NCI-H226 (cell line): ENCODE data around the gene TMEM35B.
"Not testable (repeated sequence)": the region's sequence is repeated elsewhere in the genome, so short reads cannot be mapped to it uniquely, and the experiment has no call there.

Experiments
- DNase-seq: peaks from one replicate; pipeline ENCODE4 v3.0.0-alpha.2; 2015

Gene TMEM35B

DNA sequence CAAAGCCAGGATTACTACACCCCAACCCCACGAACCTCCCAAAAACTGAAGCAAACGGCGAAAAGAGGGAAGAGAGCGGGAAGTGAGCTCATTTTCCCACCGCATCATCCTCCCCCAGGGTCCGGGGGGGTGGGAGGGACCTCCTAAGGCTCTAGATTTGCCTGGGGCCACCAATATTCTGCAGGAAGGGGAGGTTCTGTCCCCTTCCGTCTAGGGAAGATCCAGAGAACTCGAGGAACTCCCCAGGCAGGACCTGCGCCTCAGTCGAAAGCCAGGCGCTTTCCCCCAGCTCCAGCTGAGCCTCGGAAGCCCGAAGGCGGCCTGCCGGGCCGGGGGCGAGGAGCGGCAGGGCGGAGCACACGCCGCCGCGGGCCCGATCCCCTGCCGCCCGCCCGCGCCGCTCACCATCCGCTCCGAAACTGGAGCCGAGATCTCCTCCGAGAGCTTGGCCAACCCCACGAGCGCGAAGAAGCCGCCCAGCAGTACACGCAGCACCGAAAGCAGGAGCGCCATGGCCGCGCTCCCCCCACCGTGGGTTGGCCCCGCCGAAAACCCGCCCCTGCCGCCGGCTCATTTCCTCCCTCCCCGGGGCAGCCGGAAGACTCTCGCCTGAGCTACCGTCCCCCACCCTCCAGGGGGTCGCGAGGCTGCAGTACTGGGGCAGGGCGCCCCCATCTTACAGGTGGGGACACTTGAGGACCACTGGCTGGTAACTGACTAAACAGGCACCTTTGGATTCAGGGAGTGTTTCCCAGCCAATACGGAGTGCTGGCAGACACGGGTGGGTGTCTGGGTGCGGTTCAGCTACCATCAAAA is at the start of gene TMEM35B:
Gene TMEM35B (minus strand): TSS at position 555 of the 816 bp plus-strand sequence. CDS start 42 bp downstream, at position 513.
- peak; percentile 50 for DNase-seq

- no peak for DNase-seq
Observed at GRCh38 chr1:35033346-35033745, 48.2 kb upstream of the TMEM35B start.

DNA sequence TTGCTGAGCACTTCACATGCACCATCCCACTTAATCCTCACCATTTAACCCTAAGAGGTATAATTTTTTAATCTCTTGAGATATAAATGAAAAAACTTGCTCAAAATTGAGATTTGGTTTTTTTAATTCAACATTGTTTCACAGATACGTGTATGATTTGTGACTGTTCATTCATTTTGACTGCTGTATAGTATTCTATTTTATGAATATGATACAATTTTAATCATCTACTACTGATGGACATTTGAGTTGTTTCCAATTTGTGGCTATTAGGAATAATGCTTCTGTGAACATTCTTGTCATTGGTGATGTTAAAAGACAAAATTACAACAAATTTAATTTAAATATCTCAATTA is 47.2 kb upstream of the TMEM35B start:
- no peak for DNase-seq

- no peak for DNase-seq
Observed at GRCh38 chr1:35030756-35031446, 45.8 kb upstream of the TMEM35B start.

DNA sequence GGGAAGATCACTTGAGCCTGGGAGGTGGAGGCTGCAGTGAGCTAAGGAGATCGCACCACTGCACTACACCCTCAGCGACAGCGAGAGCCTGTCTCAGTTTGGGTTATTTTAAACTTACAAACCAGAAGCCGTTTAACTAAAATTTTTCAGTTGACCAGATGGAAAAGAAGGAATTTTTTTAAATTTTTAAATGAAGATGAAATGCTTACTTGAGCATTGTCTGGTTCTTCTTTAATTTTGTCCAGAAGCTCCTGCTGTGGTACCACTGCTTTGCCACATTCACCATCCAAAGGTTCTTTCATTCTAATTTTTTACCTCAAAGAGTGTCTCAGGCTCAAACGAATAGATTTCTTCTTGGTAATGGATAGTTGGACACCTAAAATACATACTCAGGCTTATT is 45.2 kb upstream of the TMEM35B start:
- no peak for DNase-seq

DNA sequence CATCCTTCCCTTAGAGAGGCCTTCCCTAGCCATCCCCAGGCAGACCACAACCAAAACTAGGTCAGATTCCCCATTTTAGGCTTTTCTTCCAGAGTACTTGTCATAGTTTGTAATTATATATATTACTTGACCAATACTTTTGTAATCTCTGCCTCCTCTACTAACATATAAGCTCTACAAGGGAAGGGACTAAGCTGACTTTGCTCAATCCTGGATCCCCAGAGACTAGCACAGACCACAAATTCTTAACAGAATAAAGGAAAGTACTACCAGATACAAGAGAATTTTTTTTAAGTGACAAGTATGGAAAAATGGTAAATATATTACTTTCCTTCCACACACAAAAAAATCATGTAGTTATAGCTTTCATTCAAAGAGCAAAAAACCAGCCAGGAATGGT is 44.6 kb upstream of the TMEM35B start:
- no peak for DNase-seq

DNA sequence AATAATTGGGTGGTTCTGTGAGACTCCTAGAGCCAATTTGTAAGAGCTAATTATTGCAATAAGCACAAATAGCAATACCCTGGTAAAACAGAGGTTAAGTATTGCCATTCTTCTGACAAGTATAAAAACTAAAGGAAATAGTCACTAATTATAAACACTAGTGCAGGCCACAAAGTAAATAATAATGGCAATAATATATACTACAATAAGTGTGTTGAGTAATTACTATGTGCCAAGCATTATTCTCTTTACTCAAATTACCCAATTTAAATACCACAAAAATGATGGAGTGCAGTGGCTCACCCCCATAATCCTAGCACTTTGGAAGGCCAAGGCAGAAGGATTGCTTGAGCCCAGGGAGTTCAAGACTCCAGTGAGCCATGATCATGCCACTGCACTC is 31.3 kb upstream of the TMEM35B start:
- no peak for DNase-seq

DNA sequence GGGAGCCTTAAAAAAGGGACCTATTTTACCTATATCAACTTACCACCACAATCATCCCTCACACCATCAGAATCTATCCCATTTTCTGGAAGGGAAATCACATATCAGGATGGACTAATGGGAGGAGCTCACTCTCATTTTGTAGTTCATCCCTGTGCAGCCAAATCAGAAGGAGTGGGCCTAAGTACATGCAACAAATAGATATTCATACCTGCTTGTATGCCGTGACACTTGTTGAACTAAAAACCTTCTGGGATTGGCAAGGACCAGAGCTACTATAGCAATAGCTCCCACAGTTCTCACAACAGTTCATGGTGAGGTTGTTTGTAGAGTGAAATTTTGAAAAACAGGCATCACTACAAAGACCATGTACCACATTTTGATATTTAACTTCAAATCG is 29.3 kb upstream of the TMEM35B start:
- DNase-seq, result no peak

DNA sequence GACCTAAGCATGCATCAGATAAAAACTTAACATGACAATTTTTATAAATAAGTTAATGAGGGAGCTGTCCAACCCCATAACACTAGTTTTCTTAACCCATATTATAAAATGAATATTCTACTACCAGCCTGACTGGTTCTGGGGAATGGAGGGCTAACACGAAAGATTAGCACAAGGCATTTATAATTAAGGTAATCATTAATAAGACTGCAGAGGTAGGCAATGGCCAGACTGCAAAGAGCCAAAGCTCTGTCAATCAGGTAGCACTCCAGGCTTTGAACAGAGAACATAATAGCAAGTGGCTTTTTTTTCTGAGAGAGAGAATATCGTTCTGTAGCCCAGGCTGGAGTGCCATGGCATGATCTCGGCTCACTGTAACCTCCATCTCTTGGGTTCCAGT is 20.6 kb upstream of the TMEM35B start:
- no peak for DNase-seq

- DNase-seq, result no peak
Observed at GRCh38 chr1:35001743-35002142, 16.6 kb upstream of the TMEM35B start.

- DNase-seq, result no peak
Observed at GRCh38 chr1:34994878-34995277, 9.7 kb upstream of the TMEM35B start.

- DNase-seq, result no peak
Observed at GRCh38 chr1:34988581-34988980, 3.4 kb upstream of the TMEM35B start.

DNA sequence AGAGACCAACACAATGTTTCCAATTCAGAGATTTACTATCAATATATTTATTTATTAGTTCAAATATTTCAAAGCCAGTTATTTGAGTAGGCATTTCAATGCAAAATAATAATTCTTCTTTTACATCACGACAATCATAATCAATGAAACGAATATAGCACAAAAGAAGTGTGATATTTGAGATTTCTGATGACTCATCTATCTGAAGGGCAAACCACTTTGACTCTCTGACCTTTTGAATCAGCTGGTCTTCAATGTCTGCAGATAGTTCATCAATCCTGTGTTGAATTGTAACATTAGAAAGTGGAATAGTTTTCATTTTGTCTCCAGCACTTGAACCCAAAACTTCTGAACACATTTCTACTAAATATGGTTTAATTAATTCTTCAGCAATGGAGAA is 3.0 kb upstream of the TMEM35B start:
- no peak for DNase-seq

GRCh38 chr1:34987018-34987417 is 1.9 kb upstream of the TMEM35B start:
- no peak for DNase-seq

DNA sequence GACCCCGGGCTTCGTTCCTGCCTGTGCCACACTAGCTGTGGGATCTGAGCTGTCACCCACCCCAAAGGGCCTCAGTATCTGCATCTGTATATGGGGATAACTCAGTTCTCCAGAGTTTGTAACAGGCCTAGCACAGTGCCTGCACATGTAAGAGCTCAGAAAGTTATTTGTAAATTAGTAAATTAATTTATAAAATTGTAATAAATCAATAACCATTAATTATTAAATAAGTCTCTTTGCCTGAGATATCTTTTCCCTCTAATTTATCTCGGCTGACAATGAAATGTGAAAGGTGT is 410 bp upstream of the TMEM35B start:
- DNase-seq, result not testable (repeated sequence)

GRCh38 chr1:34984435-34984792 is 733 bp downstream of the TMEM35B start:
- no peak for DNase-seq

DNA sequence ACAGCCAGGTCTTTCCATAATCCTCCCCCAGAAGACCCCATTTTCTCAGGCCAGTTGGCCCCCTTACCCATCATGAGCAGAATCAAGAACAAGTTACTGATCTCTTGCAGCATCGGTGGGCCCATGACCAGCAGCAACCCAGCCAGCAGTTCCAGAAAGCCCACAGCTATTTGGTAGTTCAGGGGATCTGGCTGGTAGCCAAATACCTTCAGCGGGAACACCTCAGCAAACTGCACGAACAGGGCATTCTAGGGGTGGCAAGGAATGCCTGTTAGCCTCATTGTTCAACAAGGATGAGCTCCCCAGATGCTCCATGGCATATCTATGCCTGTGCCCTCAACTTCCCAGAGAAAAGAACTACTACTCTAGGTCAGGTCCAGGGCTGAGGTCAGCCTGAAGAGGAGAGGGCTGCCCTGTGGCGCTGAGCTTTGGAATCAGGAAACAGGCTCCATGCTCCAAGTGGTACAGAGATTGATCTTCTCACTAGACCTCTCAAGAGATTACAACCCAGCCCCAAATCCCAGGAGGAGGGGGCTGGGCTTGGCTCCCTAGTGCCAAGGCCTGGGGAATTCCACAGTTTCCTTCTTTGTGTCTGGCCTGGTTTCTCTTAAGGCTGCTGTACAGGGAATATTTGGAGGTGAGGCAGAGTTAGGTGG is 1.3 kb downstream of the TMEM35B start:
- DNase-seq, result peak; percentile 28

- no peak for DNase-seq
Observed at GRCh38 chr1:34982820-34983376, 2.2 kb downstream of the TMEM35B start.

- DNase-seq, result no peak
Observed at GRCh38 chr1:34980715-34981114, 4.4 kb downstream of the TMEM35B start.

DNA sequence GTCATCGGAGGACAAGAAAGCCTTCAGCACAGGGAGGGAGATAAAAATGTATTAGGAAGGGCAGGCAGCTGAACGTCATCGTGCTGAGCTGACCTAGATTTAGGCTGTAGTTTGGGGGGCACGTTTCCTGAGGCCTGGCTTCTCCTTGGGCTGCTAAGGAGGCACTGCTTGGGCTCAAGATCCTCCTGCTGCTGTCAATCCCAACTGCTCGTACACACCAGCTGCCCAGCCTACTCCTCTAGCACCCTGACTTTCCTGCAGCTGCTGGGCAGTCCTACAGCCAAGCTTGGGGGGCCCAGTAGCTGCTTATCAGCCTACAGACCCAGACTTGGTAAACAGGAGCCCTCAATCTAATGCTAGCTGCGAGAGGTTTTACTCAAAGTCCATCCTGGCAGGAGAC is 6.2 kb downstream of the TMEM35B start:
- DNase-seq, result no peak

GRCh38 chr1:34977858-34978257 is 7.3 kb downstream of the TMEM35B start:
- DNase-seq, result no peak

DNA sequence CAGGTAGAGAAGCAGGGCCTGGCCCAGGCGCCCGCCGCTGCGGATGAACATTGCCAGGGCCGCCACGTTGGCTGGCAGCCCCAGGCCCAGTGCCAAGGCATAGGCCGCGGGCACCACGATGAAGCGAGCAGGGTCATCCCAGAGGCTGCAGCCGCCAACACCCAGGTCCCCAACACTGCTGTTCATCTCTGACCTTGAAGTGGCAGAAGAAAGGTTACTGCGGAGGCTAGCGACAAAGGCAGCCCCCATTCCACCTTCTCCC is 8.0 kb downstream of the TMEM35B start:
- DNase-seq, result no peak

DNA sequence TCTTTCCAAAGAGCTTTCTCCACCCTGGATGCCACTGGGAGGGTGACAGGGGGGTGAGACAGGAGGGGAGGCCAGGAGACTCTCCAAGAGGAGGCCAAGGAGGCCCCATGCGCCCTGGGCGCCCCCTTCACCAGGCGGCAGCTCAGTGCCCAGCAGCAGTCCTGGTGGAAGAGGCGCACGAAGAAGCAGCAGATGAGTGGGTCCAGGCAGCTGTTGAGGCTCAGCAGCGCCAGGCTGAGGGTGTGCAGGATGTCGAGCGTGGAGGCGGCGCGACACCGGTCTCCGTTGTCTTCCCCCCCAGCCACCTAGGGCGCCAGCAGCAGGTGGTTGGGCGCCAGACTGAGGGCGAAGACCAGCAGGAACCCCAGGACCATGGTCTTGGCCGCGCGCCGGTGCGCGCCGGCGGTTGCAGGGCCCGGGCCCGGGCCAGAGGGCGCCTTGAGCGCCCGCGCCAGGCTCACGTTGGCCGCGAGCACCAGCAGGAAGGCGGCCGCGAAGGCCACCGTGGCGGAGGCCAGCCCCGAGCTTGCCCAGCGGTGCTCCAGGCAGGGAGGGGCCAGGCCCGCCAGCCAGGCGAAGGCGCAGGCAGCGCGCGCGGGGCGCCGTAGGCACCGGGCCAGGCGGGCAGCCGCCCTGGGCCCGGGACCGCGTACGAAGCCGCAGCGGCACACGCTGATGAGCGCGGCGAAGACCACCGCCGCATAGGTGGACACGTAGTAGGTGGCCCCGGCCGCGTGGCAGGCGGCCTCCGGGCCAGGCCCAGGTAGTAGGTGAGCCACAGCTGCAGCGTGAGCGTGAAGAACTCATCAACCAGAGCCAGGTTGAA is 8.6 kb downstream of the TMEM35B start:
- DNase-seq, result no peak
